HG02938 (cell line): Measurements from ENCODE around the gene HBS1L.

Experiments
- ATAC-seq: cut with Tn5 transposase; IDR thresholded peaks from one replicate; pipeline ENCODE4 v1.9.1; 2021; ENCODE audit warnings: mild to moderate bottlenecking, moderate library complexity; ENCODE audit not compliant: unreplicated experiment

The HBS1L gene

GRCh38 chr6:135043364-135043763 is 11.3 kb downstream of the HBS1L start:
- ATAC-seq, result no peak

- ATAC-seq, result no peak
Measured at GRCh38 chr6:135038335-135038734, 16.3 kb downstream of the HBS1L start.

DNA sequence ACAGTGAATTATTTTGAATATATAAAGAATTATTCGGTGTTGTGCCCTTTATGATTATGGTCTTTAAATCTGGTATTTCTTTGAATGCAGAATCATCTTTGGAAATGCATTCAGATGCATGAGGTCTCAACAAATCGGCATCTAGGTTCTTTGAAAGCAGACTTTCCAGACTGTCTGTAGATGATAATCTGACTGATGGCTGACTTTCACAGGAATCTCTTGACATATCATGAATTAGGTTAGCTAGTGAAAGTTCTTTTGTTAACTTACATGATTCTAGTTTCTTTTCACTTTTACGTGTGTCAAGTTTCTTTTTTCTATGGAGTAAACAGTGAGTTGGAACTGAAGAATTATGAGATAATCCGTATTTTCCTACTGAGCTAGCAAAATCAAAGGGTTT is 17.1 kb downstream of the HBS1L start:
- ATAC-seq, result no peak

DNA sequence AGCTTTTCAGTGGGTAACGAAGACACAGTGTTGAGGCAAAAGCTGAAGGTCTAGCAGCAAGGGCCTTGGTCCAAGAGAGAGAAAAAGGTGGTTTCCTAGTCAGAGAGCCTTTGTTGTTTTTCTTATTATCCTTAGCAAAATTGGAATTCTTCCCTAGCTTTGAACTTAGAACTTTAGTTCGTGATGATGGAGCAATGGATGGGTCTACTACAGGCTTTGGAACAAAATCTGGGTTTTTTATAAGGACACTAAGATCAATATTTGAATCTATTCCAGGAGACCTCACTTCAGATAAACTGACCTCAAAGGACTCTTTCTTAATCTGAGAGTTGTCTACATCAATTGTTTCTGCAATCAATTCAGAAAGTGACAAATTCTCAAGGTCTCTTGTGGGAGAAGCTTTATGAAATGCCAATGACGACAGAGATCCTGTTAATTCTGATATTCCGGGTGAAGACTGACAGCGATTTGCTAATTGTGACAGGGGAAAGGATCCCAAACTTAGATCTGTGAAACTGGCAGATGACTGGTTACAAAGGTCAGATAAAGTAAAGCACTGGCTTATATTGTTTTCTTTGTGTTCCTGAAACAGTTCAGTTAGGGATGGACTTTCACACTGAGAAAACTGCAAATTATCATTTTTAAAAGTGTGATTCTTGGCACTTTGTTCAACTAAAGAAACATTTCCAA is 17.7 kb downstream of the HBS1L start:
- ATAC-seq, result no peak

- ATAC-seq, result no peak
Measured at GRCh38 chr6:135033238-135033637, 21.4 kb downstream of the HBS1L start.

DNA sequence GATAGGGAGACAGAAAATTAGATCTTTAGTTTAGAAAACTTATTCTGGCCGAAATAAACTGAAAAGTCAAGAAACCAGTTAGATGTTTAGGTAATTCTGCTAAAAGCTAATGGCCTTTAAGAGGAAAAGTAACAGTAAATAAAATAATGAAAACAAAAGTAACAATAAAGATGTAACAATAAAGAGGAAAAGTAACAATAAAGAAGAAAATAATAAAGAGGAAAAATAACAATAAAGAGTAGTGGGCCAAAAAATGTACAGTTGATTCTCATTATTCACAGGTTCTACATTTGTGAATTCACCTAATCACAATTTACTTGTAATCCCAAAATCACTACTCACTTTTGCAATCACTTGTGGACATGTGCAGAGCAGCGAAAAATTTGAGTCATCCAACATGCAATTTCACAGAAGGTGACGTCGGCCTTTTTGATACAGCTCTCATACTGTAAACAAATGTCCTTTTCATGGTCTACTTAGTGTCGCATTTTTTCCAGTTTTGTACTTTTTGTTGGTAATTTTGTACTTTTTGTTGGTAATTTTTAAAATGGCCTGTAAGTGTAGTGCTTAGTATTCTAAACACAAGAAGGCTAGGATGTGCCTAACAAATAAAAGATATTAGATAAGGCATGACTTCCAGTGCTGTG is 24.0 kb downstream of the HBS1L start:
- no peak for ATAC-seq

DNA sequence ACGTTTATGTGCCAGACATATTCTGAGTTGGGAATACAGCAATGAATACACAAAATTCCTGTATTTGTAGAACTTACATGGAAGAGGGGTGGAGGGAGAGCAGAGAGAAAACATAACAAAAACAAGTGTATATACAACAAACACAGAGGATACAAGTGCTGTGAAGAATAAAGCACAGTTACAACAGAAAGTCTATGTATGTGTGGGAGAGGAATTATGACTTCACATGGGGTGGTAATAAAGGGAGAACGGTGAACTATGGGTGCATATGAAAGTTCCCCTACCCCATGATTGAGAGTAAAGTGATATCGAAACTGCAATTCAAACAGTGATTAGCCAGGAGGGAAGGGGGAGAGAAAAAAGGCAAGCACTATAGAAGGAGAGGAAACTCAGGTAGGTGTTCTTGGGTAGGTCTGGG is 24.6 kb downstream of the HBS1L start:
- peak; percentile 99 for ATAC-seq

DNA sequence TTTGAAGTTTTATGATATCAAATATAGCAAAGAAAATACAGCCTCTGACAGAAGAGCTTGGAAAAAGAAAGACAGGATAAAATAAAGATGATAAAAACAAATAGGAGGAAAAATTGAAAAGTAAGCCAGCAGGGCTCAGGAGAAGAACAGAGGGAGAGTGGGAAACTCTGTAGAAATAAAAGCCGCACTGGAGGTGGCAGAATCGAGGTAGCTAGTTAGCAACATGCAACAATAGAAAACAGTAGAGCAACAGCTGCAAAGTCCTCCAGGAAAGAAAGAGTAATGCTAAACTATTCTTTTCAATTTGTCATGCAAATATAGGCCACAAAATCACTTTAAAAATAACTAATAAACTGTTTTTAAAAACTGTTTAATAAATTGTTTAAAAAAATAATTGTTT is 28.8 kb downstream of the HBS1L start:
- no peak for ATAC-seq

- no peak for ATAC-seq
Measured at GRCh38 chr6:135025175-135025574, 29.4 kb downstream of the HBS1L start.

- no peak for ATAC-seq
Measured at GRCh38 chr6:135022050-135022697, 32.4 kb downstream of the HBS1L start.

DNA sequence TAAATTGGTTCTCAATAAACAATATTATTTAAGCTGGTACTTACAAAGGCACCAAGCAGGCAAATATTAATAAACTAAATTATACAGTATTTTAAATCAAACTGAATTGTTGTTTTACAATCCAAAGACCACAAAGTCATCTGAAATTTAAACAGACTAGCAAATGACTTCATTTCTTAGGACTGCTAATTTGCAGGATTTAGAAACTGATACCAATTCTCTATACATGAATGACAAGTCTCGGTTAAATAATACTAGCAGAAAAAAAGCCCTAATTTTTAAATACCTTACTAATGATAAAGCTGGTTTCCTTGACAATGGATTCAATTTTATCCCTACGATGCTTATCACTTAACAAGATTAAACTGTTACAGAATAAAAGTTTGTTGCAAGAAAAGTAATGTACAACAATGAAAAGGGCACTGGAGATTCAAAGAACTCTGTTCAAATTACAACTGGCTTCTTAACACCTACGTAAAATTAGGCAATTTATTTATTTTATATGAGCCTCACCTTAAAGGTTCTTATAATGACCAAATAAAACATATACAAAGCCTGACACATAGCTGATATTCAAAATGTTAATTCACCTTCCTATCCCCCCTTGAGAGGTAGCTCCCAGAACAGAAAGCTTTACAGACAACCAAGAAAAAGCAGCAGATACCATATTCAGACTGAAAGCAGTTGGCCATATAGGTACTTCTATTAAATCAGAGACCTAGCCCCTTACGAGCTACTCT is 33.1 kb downstream of the HBS1L start:
- ATAC-seq, result peak; percentile 67

DNA sequence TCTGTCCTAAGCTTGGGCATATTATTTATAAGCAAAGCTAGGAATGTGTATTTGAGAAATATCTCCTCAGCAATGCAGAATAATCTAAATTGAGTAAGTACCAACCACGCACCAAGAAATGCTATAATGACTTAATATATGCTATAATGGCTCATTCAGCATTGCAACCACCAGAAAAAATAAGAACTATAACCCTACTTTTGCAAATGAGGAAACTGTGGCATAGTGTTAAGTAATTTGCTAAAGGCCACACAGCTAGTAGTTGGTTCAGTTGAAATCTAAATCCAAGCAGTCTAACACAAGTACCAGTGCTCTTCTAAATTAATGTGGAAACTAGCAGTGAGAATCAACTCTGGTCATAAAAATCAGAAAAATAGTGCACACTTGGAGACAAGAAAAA is 35.7 kb downstream of the HBS1L start:
- no peak for ATAC-seq

DNA sequence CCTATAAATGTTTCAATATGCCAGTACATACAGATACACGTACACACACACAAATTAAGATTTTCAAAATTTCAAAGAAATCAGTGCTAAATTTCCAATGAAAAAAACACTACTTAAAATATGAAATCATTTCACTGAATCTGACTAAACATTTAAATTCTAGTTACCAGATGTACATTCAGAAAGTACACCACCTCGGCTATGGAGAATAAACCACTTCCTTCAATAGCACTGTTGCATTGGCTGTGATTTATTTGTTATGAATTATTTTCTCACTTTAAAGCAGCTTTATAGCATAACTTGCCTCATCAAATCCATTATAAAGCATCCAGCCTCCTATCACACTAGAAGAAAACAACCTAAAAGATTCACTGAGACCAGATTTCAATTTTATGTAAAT is 36.6 kb downstream of the HBS1L start:
- ATAC-seq, result no peak

DNA sequence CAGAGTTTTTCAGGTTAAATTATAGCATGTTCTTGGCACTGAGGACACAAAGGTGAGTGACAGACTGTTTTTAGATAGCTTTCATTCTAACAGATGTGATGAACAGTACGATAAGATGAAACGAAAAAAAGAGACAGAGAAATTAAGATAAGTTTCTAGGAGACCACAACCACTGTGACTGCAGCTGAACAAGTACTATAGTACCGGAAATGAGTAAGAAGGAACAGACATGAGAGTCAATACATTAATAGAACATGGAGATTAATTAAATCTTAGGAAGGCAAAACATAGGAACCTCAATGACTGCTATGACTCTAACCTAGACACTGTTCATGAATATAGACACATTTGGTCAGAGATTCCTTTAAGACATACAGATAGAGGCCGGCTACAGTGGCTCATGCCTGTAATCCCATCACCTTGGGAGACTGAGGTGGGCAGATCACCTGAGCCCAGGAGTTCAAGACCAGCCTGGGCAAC is 40.2 kb downstream of the HBS1L start:
- peak; percentile 84 for ATAC-seq

- ATAC-seq, result no peak
Measured at GRCh38 chr6:135013211-135013610, 41.4 kb downstream of the HBS1L start.

DNA sequence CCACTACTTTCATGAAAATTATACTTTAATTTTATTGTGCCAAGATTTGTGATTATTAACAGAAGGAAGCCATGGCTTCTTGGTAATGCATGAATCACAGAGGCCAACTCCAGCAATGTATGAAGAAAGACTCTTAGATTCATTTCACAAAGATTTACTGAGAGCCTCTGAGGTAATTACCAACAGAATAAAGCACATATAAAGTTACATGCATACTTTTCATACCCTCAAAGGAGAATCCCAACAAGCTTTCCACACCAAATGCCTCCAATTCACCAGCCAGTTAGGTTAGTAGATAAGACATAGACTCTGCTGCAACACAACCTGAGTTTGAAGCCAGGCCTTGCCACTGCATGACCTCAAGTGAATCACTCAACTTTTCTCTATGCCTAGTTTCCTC is 41.9 kb downstream of the HBS1L start:
- no peak for ATAC-seq

- no peak for ATAC-seq
Measured at GRCh38 chr6:135012349-135012748, 42.3 kb downstream of the HBS1L start.

DNA sequence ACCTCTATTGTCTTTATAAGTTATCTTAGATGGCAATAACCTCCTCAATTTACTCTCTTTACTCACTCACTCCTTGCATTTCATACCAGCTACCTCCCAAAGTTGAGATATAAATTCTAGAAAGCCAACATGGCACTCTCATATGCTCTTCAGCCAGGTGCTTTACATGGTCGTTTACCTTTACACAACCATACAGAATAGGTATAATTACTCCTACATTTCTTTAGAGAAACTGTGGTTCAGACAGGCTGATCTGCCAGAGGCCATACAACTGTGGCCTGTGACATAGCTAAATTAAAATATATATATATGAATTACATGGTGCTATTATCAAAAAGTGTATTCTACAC is 45.7 kb downstream of the HBS1L start:
- ATAC-seq, result no peak

GRCh38 chr6:135008072-135008940 is 46.3 kb downstream of the HBS1L start:
- peak; percentile 94 for ATAC-seq

GRCh38 chr6:135006386-135006914 is 48.2 kb downstream of the HBS1L start:
- no peak for ATAC-seq
